Measurements from ENCODE around the gene ZNRF3.

Gene ZNRF3

GRCh38 chr22:28905256-28905832 is 22.0 kb downstream of the ZNRF3 start (continued):
- TF ChIP-seq ZNF791 (tag by site-specific recombination; IDR thresholded peaks at IDR 0.05) (no peak), ZNF169 (tag by site-specific recombination; IDR thresholded peaks at IDR 0.05) (no peak), ZNF350 (tag by site-specific recombination; IDR thresholded peaks at IDR 0.05) (no peak), ZNF292 (tag by site-specific recombination; IDR thresholded peaks at IDR 0.05; ENCODE audit: borderline replicate concordance, low read depth) (no peak), FEZF1 (tag by site-specific recombination; IDR thresholded peaks at IDR 0.05) (no peak), ZNF626 (tag by site-specific recombination; IDR thresholded peaks at IDR 0.05) (no peak), ZNF404 (tag by site-specific recombination; IDR thresholded peaks at IDR 0.05) (no peak), KLF7 (tag by site-specific recombination; IDR thresholded peaks at IDR 0.05; ENCODE audit: borderline replicate concordance) (no peak), SCRT1 (tag by site-specific recombination; IDR thresholded peaks at IDR 0.05; ENCODE audit: borderline replicate concordance) (no peak), ZNF280D (tag by site-specific recombination; IDR thresholded peaks at IDR 0.05) (no peak), ZNF768 (tag by site-specific recombination; IDR thresholded peaks at IDR 0.05) (no peak), ZNF658 (tag by site-specific recombination; IDR thresholded peaks at IDR 0.05) (no peak), ZNF341 (tag by site-specific recombination; IDR thresholded peaks at IDR 0.05; ENCODE audit: low read depth) (no peak)

GRCh38 chr22:28906312-28906711 is 22.9 kb downstream of the ZNRF3 start:
- CTCF ChIA-PET = interaction anchor here (0.6 to 1.1 kb wide), 5 partner anchors 24 to 568 kb away, joined by 3 read pairs; no protein-coding TSS in a partner anchor
- no peak for TF ChIP-seq ZBTB48 (tag by site-specific recombination; IDR thresholded peaks at IDR 0.05)
- no peak for TF ChIP-seq PRDM2 (tag by site-specific recombination; IDR thresholded peaks at IDR 0.05; ENCODE audit: borderline replicate concordance)
- POLR2A ChIA-PET = interaction anchor here (0.5 to 1.4 kb wide), 4 partner anchors 8 to 1950 kb away, joined by 3 to 4 read pairs (median 3); partner anchors contain the start of gene ZNRF3
- no peaks in the 10 kb centered on the region for H3K36me3 ChIP-seq (ENCODE audit: control insufficient read depth in 2 of 2, insufficient read depth in 1 of 2, low read length in 2 of 2)
- peaks cover 19% of the 10 kb centered on the region for H3K4me1 ChIP-seq (ENCODE audit: control insufficient read depth, insufficient read depth, low read length)
- H3K4me3 ChIP-seq (ENCODE audit: low read depth, low read length) = no peak overlapping the region
- no peak overlapping the region for H3K27ac ChIP-seq (ENCODE audit: extremely low read depth, low read depth, low read length)
- no peaks in the 10 kb centered on the region for H3K9me3 ChIP-seq (ENCODE audit: control insufficient read depth, insufficient read depth, low read depth, low read length)
